ENCODE data around the gene CLIP2.

CLIP2 gene

DNA sequence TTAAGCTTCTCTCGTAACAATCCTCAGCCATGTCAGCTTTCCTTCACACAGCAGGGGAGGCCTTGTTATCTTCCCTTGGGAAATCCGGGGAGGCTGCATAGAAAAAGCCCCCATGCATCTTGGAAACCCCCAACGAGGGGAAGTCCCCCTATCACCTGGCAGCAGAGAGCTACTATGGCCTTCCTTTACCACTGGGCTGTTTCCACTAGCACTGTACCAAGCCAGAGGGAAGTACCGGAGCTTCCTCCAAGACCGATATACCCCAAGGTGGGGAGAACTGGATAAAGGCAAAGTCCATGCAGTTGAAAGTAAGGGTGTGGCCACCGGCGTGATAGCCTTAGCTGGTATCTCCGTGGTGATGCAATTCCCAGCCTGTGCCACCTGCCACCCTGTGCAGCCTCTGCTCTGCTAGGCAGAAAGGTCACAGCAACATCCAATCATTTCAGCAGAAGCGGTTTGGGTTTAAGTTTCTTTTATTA is 4.4 kb upstream of the CLIP2 start:
- DNase-seq: peak in 1 of 2 experiments; percentile 31
- TF ChIP-seq POLR2A (IDR thresholded peaks at IDR 0.05; ENCODE audit: low read length): no peak
- TF ChIP-seq GATA1 (IDR thresholded peaks at IDR 0.05; ENCODE audit: low read depth, low read length): no peak

DNA sequence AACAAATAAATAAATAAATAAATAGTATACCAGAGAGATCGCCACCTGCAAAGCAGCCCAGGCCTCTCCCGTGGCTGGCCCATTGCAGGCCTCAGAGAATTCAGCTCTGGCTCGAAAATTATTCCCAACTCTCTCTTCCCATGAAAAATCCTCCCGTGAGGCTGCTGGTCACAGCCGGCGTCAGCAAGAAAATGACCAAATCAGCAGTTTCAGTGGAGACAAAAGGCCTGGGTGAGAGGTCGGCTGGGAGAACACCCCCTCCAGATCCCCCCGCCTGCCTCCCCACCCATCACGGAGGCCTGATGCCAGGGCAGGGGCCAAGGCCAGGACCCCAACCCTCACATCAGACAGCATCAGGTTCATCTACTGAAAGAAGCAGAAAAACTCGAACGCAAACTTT is 3.1 kb upstream of the CLIP2 start:
- no peak for DNase-seq
- TF ChIP-seq GATA1 (IDR thresholded peaks at IDR 0.05; ENCODE audit: low read depth, low read length) (no peak), POLR2A (IDR thresholded peaks at IDR 0.05; ENCODE audit: low read length) (no peak)

DNA sequence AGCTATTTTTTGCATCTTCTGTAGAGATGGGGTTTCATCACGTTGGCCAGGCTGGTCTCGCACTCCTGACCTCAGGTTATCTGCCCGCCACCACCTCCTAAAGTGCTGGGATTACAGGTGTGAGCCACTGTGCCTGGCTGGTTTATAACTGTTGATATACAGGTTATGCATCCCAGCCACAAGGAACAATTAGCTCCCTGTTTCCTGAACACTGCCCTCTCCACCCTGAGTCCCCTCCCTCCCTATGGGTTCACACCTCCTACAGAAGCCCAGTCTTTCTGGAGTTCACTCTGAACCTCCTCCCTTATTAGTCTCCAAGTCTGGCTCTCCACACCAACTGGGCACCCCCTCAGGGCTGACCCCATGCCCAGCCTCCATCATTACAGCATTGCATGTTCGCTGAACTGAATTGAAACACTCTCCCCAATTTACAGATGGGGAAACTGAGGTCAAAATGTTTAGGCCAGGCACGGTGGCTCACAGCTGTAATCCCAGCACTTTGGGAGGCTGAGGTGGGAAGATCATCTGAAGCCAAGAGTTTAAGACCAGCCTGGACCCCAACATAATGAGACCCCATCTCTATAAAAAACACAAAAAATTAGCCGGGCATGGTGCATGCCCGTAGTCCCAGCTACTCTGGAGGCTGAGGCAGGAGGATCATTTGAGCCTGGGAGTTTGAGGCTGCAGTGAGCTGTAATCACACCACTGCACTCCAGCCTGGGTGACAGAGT is 1.7 kb upstream of the CLIP2 start:
- DNase-seq: no peak
- TF ChIP-seq GATA1 (IDR thresholded peaks at IDR 0.05; ENCODE audit: low read depth, low read length) (no peak), POLR2A (IDR thresholded peaks at IDR 0.05; ENCODE audit: low read length) (no peak)

DNA sequence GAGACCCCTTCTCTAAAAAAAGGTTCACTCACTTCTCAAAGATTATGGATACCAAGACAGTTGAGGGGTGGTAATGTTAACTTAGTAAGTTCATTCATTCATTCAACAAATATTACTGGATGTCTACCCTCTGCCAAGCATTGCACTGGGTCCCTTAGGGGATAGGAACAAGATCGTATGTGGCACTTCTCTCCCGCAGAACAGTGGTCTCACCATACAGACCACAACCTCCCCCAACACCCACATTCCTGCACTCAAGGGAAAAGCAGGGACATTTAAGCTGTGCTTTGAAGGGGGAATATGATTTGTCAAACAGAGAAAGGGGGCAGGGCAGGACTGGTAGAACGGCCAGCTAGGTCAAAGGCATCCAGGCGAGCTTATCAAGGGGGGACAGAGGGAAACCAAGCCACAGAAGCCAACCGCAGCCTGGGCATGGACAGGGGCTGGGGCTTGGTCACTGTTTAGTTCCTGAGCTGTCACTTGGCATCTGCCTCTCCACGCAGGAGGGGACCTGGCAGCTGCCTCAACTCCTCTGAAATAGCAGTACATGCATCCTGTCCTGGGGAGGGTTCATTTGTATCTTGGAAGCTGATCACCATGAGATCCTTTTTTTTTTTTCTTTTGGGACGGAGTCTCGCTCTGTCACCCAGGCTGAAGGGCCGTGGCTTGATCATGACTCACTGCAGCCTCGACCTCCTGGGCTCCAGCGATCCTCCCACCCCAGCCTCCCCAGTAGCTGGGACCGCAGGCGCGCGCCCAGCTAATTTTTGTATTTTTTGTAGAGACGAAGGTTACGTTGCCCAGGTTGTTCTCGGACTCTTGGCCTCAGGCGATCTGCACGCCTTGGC is 949 bp upstream of the CLIP2 start:
- DNase-seq: peak; percentile 60 to 83
- TF ChIP-seq POLR2A (IDR thresholded peaks at IDR 0.05; ENCODE audit: low read length) (peak; percentile 42), GATA1 (IDR thresholded peaks at IDR 0.05; ENCODE audit: low read depth, low read length) (no peak)

DNA sequence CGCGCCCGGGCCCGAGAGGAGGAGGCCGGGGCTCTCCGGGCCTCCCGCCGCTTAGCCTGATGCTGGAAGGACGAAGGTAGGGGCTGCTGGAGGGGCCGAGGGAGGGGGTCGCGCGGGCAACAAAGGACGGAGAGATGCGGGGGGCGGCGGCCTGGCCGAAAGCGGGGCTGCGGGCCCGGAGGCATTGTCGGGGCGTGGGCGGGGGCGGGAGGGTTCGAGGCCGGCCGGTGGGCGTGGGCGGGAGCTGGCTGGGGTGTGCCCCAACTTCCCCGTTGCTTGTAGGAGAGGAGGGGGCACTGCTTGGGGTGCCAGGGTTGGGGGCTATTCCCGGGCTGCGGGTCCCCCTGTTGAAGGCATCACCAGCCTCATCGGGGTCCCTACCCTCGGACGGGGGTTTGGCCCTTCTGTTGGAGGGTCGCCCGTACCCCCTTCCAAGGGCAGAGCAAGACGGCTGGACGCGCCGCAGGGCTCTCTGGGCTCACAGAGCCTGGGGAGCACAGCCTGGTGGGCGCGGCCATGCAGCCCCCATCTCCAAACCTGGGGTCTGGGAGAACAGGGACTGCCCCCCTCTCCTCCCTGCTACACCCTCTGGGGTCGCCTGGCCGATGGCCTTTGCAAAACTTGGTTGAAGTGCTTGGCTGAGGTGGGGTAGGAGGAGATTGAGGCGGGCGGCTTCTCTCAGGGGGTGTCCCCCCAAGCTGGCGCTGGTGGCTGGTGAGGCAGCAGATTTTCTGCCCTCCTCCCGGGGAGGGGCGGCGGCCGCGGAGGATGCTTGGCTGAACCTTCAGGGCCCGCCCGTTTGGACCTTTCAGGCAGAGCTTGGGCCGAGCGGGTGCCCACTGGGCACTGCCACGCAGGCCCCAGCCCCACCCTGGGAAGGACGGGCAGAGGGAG is 699 bp downstream of the CLIP2 start:
- TF ChIP-seq GATA1 (IDR thresholded peaks at IDR 0.05; ENCODE audit: low read depth, low read length) (no peak), POLR2A (IDR thresholded peaks at IDR 0.05; ENCODE audit: low read length) (no peak)
- peak; percentile 28 to 66 for DNase-seq

DNA sequence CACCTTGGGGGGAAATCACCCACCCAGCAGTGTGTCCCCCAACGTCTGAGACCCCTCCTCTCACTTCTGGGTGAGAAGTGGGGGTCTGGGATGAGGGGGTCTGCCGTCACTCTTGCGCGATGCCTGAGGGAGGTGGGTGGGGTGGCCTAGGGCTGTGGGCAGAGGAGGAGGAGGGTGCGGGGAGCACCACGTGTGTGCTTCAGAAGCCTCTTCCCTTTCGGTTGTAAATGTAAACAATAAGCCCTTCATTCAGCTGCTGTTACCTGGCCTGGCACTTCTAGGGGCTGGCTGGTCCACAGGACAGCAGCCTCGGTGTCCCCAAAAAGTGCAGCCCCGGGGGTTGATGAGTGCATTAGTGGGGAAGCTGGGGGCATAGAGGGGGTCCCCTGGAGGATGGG is 1.3 kb downstream of the CLIP2 start:
- DNase-seq: no peak
- TF ChIP-seq GATA1 (IDR thresholded peaks at IDR 0.05; ENCODE audit: low read depth, low read length): no peak
- TF ChIP-seq POLR2A (IDR thresholded peaks at IDR 0.05; ENCODE audit: low read length): no peak

DNA sequence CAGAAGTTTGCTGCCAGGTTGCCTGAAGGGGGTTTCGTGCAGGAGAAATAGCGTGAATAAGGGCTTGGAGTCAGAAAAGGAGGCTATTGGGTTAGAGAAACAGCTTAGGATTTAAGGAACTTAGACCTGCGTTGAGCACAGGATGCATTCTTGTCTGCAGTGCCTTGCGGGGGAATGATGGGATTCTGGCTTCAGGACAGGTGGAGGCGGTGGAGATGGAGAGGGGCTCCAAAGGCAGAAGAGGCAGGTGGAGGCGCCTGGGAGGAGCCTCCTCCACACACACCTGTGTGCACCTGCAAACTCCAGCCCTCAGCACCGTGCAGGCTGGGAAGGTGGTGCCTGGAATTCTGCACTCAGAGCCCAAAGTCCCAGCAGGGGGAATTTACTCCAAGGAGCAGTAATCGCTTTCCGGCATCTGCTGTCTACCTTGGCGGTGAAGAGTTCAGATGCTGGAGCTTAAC is 1.8 kb downstream of the CLIP2 start:
- no peak for DNase-seq
- TF ChIP-seq POLR2A (IDR thresholded peaks at IDR 0.05; ENCODE audit: low read length) (no peak), GATA1 (IDR thresholded peaks at IDR 0.05; ENCODE audit: low read depth, low read length) (no peak)

DNA sequence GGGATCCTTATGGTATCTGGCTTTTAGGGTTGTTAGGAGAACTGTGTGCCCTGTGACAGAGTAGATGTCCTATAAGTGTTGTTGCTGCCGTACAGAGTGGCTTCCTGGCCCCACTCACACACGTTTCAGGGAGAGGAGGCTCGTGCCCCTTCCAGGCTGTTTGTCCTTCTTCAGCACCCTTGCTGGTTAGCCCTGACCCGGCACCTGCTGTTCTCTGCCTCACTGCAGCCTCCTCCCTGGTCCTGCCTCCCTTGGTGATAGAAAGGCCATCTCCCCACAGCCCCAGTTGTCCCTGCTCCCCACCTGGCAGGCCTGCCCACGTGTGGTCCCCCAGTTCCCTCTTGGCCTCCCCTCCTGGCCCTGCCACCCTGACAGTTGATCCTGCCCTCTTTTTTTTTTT is 2.3 kb downstream of the CLIP2 start:
- no peak for TF ChIP-seq GATA1 (IDR thresholded peaks at IDR 0.05; ENCODE audit: low read depth, low read length)
- no peak for TF ChIP-seq POLR2A (IDR thresholded peaks at IDR 0.05; ENCODE audit: low read length)
- DNase-seq: no peak

DNA sequence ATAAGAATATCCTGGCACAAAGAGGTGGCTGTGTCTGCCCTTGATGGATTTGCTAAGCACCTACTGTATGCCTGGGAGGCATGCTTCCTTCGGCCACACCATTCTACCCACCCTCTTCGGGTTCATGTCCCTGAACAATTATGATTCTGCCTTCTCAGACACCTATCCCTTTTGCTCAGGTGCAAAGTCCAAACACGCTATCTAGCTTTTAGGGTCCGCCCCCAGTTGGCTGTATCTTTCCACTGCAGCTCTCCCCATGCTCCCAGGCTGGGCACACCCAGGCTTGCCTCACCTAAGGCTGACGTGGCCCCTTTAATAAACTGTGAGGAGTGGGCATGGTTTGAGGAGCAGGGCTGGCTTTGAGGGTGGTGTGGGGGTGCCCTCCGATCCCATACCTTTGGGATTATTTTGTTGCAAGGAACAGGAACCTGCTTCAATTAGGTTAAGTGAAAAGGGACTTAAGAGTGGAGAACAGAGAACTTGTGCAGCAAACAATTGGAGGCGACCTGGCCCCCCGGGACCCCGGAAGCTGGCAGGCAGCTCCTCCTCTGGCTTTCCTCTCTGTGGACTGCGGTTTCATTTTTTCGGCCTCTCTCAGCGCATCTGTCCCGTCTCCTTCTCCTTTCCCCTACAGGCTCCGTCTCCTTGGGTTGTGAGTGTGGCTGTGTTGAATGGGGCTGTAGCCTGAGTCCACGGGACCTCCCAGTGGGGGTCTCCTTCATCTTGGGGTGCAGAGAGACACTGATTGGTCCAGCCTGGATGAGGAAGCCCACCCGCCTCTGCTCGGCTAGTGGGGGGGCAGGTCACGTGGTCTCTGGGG is 3.8 kb downstream of the CLIP2 start:
- peak; percentile 42 to 60 for DNase-seq
- TF ChIP-seq POLR2A (IDR thresholded peaks at IDR 0.05; ENCODE audit: low read length) (no peak), GATA1 (IDR thresholded peaks at IDR 0.05; ENCODE audit: low read depth, low read length) (no peak)

DNA sequence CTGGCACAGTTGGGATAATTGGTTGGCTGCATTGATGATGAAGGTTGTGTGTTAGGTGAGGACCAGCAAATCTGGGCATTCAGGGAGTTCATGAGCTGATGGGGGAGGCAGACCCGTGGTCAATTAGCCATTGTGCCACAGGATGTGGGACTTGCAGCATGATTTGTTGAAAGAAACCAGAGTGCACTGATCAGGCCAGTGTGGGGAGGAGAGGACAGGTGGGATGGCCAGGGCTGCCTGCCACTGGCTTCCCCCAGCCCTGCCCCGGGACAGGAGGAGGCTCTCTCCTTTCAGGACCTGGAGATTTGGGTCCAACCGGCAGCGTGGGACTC is 4.3 kb downstream of the CLIP2 start:
- no peak for TF ChIP-seq POLR2A (IDR thresholded peaks at IDR 0.05; ENCODE audit: low read length)
- TF ChIP-seq GATA1 (IDR thresholded peaks at IDR 0.05; ENCODE audit: low read depth, low read length): no peak
- DNase-seq: no peak

DNA sequence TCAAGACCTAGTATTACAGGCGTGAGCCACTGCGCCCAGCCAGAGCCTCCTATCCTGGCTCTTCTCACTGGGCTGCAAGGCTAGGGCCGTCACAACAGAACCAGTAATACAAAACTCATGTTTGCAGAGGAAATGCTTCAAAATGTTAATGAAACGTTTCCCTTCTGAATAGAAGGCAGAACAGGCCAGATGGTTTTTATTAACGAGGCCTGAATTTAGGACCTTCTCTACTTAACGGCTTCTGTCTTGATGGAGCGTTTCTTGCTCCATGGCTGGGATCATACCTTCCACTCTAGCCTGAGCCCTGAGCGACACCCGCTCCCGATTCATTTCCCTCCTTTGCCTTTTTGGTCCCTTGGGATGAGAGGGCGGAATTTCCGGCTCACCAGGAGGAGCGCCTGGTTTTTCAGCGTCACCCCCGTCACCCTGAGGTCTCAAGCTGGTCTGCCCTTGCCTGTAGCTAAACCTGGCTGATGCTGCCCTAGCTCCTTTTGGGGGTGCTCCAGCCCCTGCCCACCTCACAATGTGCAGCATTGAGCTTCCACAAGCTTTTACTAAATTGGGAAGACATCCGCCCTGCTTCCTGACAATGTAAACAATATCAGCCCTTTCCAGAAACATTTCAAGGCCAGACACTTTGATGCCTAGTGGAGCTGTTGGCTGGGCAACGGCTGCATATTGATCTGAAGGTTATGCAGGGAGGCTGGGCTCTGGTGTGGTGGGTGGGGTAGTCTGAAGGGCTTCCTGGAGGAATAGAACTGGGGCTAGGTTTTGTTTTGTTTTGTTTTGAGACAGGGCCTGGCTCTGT is 5.2 kb downstream of the CLIP2 start:
- DNase-seq: no peak
- no peak for TF ChIP-seq POLR2A (IDR thresholded peaks at IDR 0.05; ENCODE audit: low read length)
- no peak for TF ChIP-seq GATA1 (IDR thresholded peaks at IDR 0.05; ENCODE audit: low read depth, low read length)

DNA sequence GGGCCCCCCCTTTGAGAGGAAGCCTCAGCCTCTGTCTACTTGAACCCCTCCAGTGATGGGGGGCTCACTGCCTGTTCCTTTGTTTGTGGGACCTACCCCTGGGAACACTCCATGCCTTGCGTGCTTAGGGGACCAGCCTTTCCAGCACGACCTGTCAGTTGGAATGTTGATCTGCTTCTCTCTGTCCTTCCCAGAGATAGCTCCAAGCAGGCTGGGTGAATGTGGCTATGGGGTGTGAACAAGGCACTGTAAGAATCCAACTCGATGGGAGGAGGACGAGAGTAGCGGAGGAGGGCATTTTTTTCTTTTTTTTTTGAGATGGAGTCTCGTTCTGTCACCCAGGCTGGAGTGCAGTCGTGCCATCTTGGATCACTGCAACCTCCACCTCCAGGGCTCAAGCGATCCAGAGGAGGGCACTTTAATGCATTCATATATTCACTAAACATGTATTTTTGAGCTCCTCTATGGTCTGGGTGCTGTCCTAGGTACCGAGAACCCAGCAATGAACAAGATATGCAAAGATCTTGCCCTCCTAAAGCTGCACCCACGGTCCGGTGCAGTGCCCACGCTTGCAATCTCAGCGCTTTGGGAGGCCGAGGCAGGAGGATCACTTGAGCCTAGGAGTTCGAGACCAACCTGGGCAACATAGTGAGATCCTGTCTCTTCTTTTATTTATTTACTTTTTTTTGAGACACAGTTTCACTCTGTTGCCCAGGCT is 8.5 kb downstream of the CLIP2 start:
- no peak for DNase-seq
- TF ChIP-seq POLR2A (IDR thresholded peaks at IDR 0.05; ENCODE audit: low read length): no peak
- no peak for TF ChIP-seq GATA1 (IDR thresholded peaks at IDR 0.05; ENCODE audit: low read depth, low read length)
